ENCODE measurements around the gene GRM7.

GRCh38 chr3:7275396-7275795 is 414.5 kb downstream of the GRM7 start:
- TF ChIP-seq CTCF (conservative IDR thresholded peaks at IDR 0.05; ENCODE audit: low read depth, low read length) (no peak), MXI1 (IDR thresholded peaks at IDR 0.05; ENCODE audit: borderline replicate concordance, low read depth, low read length) (no peak), CEBPB (IDR thresholded peaks at IDR 0.05; ENCODE audit: low read depth, low read length) (no peak), SMC3 (IDR thresholded peaks at IDR 0.05; ENCODE audit: low read depth, low read length) (no peak), CHD1 (IDR thresholded peaks at IDR 0.05; ENCODE audit: low read depth, low read length) (no peak), RAD21 (IDR thresholded peaks at IDR 0.05; ENCODE audit: low read length) (no peak), POLR2A (IDR thresholded peaks at IDR 0.05; ENCODE audit: low read depth, low read length) (no peak)

Data from IMR-90 (cell line).